Esophagus mucosa (tissue), 1 donor: ENCODE measurements around the gene MYO1C. TPM values are rescaled to one million over a fixed set of nuclear protein-coding genes. Genes with fewer than 3 reads are reported as not detected.
A peak's percentile ranks its signal among the peaks of the same experiment; 100 is the strongest.

Source experiments
- ATAC-seq: fragments of 200-7000 bp; cut with Tn5 transposase; one replicate; pipeline ENCODE4 v1.9.1; 2020
- total RNA-seq: library from RNA; stranded (reverse); gene quantifications from one replicate; pipeline ENCODE4 v1.2.4, GENCODE V29; 2023
- donor health status: DM: yes; HTN: yes; CAD: no.

Gene MYO1C
- total RNA-seq, 1 donor from 2014 or later: 94.2 TPM

GRCh38 chr17:1485423-1486376 is 6.8 kb downstream of the MYO1C start:
- peak; percentile 24 for ATAC-seq

DNA sequence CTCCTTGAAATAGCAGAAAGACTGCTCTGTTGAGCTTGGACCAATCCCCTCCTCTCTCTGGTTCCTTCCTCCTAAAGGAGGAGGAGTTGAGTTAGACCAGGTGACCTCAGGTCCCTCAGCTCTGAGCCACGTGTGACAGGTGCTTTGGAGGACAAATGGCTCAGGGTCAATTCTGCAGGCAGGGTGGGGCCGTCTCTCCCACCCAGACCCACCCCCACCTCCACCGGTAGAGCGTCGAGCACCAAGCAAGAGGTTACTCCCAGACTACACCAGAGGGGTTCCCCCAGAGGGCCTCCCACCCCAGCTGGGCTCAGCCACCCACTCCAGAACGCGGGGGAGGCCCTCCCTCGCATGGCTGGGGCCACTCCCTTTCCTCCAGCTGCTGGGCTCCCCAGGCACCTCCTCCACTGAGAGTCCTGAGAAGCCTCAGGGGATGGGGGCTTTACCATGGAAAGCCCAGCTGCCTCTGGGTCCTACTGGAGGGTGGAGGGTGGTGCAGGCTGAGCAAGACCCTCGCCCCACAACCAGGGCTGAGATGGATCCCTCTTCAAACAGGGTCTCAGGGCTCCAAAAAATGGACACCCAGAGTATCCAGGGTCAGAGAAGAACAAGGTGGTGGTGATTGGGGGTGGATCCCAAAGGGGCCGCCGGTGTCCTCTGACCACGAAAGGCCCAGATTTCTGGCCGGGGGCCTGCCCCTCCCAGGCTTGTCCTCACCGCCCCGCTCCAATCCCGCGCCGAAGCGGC is 7.6 kb downstream of the MYO1C start:
- ATAC-seq: peak; percentile 43

DNA sequence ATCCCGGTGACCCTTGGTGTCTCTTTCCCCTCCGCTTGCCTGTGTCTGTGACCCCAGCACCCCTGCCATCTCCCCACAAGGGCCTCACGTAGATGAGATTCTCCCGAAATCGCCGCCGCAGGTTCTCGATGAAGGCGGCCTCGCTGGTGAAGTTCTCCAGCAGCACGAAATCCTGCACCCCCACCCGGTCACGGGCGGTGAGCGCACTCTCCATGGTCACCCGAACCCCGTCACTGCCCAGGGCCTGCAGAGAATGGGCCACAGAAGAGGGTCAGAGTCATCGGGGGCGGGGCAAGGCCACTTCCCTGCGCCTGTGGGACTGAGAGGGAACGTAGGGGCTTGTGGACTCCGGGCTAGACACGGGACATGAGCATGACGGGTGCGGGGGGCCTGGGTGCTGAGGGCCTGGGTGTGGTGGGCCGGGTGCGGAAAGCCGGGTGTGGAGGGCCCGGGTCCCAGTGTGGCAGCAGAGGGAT is 8.4 kb downstream of the MYO1C start:
- ATAC-seq: no peak

DNA sequence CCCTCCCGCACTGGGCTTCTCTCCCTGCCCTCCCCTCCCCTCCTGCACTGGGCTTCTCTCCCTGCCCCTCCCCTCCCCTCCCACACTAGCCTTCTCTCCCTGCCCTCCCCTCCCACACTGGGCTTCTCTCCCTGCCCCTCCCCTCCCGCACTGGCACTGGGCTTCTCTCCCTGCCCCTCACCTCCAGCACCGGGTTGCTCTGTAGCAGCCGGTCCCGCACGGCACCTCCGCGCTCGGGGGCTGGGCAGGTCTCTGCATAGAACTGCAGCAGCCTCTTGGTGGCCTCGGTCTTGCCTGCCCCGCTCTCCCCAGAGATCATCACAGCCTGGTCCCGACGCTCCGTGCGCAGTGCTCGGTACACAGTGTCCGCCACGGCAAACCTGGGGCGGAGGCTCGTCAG is 9.8 kb downstream of the MYO1C start:
- ATAC-seq: no peak

GRCh38 chr17:1481736-1482135 is 10.8 kb downstream of the MYO1C start:
- ATAC-seq: no peak

DNA sequence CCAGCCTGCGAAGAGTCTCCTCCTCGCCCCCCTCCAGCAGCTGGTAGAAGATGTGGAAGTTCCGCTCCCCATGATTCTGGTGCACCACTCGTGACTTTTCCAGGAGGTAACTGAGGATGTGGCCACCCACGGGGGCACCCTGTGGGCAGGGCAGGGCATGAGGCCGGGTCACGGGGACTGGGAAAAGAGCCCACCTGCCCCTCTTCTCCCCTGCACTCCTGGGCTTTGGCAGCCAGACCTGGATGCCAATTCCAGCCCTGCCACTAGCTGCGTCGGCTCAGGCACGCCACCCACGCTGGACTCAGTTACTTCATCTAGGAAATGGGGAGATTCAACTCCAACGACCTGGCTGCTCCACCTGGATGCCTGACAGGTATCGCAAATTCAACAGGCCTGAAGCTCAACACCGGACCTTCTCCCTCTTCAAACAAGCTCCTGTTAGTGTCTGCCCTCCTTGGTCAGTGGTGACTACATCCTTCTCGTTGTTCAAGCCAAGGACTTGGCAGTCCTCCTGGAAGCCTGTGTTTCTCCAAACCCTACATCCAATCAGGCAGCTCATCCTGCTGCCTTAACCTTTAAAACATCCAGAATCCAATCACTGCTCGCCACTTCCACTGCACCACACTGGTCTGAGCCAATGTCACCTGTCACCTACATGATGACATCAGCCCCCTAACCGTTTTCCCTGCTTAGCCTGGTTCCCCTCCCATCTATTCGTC is 11.6 kb downstream of the MYO1C start:
- no peak for ATAC-seq

DNA sequence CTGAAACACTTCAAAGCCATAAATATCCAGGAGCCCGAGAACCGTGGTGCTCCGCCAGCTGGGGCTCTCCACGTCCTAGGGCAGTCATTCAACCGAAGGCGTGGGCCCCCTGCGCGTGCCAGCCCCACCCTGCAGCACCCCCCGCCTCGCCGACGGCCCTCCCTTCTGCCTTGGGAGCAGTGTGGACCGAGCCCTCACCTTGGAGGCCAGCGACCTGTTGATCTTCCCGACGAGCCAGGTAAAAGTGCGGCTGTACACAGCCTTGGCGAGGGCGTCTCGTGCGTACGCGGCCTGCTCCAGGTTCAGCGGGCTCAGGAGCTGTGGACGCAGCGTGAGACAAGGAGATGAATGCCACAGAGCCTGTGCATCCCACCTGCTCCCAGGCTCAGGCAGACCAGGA is 14.1 kb downstream of the MYO1C start:
- no peak for ATAC-seq

DNA sequence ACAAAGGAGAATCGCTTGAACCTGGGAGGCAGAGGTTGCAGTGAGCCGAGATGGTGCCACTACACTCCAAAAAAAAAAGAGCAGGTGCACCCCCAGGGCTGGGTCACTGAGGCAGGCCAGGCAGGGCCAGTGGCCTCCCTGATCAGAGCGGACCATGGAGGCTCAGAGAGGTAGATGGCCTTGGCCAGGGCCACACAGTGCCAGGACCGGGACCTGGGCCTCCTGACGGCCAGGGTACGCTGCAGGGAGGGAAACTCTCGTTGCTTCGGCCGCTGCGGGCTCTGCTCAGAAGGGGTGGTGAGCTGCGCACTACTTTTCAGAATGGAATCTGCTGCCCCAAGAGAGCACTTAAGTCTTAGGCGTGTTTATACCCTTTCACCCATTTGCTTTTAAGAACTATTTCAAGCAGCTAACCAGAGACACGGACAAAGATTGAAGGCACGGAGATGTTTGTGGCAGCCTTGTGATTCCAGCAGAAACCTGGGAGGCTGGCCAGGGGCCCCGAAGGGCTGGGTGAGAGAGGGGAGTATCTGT is 17.1 kb downstream of the MYO1C start:
- no peak for ATAC-seq

GRCh38 chr17:1474402-1475189 is 17.9 kb downstream of the MYO1C start:
- peak; percentile 6 for ATAC-seq

GRCh38 chr17:1473841-1474240 is 18.6 kb downstream of the MYO1C start:
- ATAC-seq: no peak

DNA sequence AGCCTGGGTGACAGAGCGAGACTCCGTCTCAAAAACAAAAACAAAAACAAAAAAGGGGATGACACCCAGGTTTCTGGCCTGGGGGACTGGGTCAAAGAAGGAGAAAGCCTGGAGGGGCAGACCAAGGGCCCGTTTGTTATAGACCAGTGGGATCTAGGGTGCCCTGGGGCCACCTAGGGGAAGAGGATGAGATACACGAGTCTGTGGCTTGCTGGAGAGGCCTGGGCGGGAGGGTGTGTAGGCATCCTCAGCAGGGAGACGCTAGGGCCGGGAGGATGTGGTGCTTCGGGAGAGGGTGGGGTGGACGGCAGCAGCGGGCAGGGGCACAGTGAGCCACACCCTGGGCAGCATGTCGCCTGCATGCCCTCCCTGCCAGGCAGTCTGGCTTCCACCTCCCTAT is 19.3 kb downstream of the MYO1C start:
- peak; percentile 10 for ATAC-seq

DNA sequence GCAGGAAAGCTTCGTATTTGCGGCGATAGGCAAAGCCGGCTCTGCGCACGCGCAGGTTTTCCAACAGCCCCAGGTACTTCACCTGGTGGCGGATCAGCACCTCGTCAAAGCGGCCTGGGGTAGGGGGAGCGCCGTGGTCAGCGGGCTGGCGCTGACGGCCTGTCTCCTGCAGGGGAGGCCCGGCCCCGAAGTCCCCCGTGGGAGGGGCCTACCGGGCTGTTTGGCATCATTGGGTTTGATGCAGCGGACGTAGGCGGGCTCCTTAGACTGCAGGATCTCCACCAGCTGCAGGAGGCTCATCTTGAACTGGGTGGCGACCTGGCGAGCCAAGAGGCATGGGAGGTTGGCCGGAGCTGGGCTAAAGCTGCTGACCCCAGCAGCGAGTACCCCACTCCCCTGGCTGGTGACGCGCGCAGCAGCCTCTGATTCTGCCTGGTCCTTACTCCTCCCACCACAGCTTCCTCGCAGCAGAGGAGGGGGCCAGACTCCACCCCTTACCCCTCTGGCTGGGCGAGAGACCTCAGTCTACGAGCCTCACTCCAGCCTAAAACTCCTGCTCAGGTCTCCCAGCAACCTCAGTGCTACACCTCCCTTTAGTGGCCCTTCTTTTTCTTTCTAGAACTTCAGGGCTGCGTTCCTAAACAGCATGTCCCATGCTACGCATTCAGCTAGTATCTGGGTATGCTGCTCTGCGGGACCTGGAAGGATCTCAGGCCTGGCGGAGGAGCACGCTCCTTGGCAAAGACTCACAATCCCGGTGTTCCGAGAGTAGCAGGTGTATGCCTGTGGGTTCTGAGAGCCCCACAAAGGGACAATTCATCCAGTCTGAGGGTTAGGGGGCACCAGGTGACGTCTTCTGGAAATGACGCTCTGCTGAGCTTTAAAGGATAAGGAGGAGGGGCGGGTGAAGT is 20.3 kb downstream of the MYO1C start:
- no peak for ATAC-seq

DNA sequence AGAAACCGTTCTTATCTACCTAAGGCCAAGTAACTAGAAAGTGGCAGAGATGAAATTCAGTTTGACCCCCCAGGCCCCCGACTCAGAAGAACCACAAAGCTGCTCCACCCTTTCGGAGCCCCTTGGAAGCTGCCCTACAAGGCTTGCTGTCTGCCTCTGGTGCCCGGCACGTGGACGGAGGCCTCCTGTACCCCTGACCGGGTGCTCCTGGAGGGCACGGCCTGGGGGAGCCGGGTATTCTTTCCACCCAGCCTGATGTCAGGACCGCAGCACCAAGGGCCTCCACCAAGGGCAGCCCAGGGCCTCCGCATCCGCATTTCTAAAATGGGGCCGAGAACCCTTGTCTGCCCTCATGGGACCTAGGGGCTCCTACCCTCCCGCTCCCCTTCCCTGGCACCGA is 21.0 kb downstream of the MYO1C start:
- no peak for ATAC-seq

GRCh38 chr17:1470755-1471462 is 21.6 kb downstream of the MYO1C start:
- ATAC-seq: no peak

GRCh38 chr17:1470071-1470754 is 22.3 kb downstream of the MYO1C start:
- no peak for ATAC-seq

GRCh38 chr17:1469231-1469852 is 23.1 kb downstream of the MYO1C start:
- no peak for ATAC-seq

DNA sequence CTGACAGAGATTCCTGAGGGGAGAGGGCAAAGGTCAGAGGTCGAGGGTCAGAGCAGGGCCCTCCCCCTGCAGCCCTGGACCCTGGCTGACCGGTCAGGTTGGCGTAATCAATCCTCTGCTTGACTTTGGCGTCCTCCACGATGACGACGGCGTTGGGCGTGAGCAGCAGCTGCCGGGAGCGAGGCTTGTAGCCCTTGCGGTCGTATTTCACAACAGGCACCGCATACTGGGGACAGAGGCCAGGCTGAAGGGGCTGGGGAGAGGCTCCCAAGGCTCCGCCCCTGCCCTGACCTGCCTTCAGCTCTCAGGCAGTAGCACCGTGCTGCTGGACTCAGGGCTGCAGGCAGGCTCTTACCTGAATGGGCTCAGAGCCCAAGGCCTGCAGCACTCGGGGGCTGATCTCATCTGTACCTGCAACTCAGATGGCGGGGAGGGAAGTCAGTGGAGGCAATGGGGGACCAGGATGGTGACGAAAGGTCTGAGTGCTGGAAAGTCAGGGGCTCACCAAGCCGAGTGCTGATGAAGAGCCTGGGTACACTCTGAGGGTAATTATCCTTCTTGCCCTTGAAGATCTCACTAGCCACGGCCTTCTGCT is 24.5 kb downstream of the MYO1C start:
- no peak for ATAC-seq

GRCh38 chr17:1467258-1467657 is 25.2 kb downstream of the MYO1C start:
- no peak for ATAC-seq

GRCh38 chr17:1464186-1464585 is 28.3 kb downstream of the MYO1C start:
- no peak for ATAC-seq
